Fibroblast of the aortic adventitia (primary cell): ENCODE measurements around the gene CHD6. TPM values are rescaled to one million over a fixed set of nuclear protein-coding genes. Genes with fewer than 3 reads are reported as not detected.

Experiments used
- DNase-seq: peaks from one replicate; pipeline ENCODE4 v3.0.0-alpha.2; 2010; ENCODE audit warnings: low read depth
- H3K4me3 ChIP-seq: 2 replicates; pipeline ENCODE4 v1.5.1; 2011; ENCODE audit warnings: low read depth, mild to moderate bottlenecking, control low read depth, low read length, moderate library complexity
- total RNA-seq: library from RNA; depleted of rRNA; stranded (reverse); fragments of >200 nt; gene quantifications from 2 replicates; pipeline ENCODE4 v1.2.3, GENCODE V29; 2012; ENCODE audit warnings: low replicate concordance
- TF ChIP-seq, protein P1 (sequence below): IDR thresholded peaks from 2 replicates; pipeline ENCODE4 v1.5.1; 2011; ENCODE audit warnings: mild to moderate bottlenecking, low read length, control low read depth, inconsistent platforms; ENCODE audit not compliant: insufficient read depth

Gene CHD6
- total RNA-seq, 1 donor, result 29.7 TPM

GRCh38 chr20:41531518-41532275 lies 86.5 kb downstream of the CHD6 start:
- TF ChIP-seq, protein P1, sequence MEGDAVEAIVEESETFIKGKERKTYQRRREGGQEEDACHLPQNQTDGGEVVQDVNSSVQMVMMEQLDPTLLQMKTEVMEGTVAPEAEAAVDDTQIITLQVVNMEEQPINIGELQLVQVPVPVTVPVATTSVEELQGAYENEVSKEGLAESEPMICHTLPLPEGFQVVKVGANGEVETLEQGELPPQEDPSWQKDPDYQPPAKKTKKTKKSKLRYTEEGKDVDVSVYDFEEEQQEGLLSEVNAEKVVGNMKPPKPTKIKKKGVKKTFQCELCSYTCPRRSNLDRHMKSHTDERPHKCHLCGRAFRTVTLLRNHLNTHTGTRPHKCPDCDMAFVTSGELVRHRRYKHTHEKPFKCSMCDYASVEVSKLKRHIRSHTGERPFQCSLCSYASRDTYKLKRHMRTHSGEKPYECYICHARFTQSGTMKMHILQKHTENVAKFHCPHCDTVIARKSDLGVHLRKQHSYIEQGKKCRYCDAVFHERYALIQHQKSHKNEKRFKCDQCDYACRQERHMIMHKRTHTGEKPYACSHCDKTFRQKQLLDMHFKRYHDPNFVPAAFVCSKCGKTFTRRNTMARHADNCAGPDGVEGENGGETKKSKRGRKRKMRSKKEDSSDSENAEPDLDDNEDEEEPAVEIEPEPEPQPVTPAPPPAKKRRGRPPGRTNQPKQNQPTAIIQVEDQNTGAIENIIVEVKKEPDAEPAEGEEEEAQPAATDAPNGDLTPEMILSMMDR, result no peak
- no peak overlapping the region for H3K4me3 ChIP-seq
- no peak for DNase-seq

GRCh38 chr20:41530923-41531322 lies 87.3 kb downstream of the CHD6 start:
- no peak for DNase-seq
- no peak overlapping the region for H3K4me3 ChIP-seq
- TF ChIP-seq, protein P1, result no peak

GRCh38 chr20:41526327-41526726 lies 91.8 kb downstream of the CHD6 start:
- no peak overlapping the region for H3K4me3 ChIP-seq
- peak; percentile 10 for DNase-seq
- TF ChIP-seq, protein P1, result no peak

GRCh38 chr20:41524980-41525613 lies 93.1 kb downstream of the CHD6 start:
- DNase-seq, result peak; percentile 45
- H3K4me3 ChIP-seq, result peak overlapping the region; percentile 43
- TF ChIP-seq, protein P1, result no peak

- TF ChIP-seq, protein P1, result no peak
Observed at GRCh38 chr20:41523857-41524256, 94.3 kb downstream of the CHD6 start.

DNA sequence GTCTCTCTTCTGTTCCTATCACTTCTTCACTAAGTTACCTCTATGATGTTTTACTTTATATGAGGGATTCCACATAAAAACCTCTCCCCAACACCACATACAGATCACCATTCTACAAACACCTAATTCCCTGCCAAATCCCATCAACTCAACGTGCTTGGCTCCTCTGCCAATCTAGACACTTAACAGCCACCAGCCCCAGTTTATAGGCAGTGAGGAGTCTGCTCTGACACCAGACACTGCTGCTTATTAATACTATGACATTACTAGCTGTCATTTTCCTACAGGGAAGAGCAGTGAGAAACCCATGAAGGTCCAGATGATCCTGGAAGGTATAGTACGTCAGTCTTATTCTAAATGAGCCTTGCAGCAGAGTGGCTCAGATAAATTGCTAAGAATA lies 104.3 kb downstream of the CHD6 start:
- no peak overlapping the region for H3K4me3 ChIP-seq
- no peak for DNase-seq
- TF ChIP-seq, protein P1, result no peak

More at GRCh38 chr20:41523857-41524256, 94.3 kb downstream of the CHD6 start:
- H3K4me3 ChIP-seq, result no peak overlapping the region
- DNase-seq, result no peak
